ENCODE results near the gene GATAD2A.
"Not testable (repeated sequence)": the region's sequence is repeated elsewhere in the genome, so short reads cannot be mapped to it uniquely, and the experiment has no call there.

Gene GATAD2A

DNA sequence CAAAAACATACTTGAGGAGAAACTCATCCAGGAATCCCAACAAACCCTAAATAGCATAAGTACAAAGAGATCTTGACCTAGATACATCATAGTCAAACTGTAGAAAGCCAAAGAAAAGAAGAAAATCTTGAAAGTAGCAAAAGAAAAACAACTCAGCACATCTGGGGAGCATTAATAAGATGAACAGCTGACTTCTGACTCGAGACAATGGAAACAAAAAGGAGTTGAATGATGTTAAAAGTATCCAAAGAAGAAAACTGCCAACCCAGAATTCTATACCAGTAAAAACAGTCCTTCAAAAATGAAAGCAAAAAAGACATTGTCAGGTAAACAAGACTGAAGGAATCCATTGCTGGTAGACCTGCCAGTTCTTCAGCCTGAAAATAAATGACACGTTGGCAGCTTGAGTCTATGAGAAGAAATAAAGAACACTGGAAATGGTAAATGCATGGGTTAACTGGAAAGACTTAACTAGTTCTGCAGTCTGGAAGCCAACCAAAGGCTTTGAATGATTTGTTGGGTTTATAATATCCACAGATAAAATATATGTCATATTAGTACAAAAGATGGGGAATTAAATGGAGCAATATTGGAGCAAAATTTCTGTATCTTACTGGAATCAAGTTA, 63.1 kb downstream of the GATAD2A start:
- DNase-seq: no peak

DNA sequence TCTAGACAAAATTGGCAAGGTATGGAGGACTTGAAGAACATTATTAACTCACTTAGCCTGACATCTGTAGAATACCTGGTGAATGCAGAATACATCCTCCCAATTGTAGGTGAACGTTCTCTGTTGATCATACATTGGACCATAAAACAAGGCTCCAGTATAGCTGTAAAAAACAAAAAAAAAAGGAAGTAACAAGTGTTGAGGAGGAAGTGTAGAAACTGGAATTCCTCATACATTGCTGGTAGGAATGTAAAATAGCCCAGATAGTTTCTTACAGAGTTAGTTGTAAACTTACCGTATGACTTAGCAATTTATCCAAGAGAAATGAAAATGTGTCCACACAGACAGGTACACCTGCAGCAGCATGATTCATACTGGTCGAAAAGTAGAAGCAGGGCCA, 65.1 kb downstream of the GATAD2A start:
- no peak for DNase-seq

- no peak for DNase-seq
These were observed 66.2 kb downstream of the GATAD2A start for GRCh38 chr19:19471682-19472081.

DNA sequence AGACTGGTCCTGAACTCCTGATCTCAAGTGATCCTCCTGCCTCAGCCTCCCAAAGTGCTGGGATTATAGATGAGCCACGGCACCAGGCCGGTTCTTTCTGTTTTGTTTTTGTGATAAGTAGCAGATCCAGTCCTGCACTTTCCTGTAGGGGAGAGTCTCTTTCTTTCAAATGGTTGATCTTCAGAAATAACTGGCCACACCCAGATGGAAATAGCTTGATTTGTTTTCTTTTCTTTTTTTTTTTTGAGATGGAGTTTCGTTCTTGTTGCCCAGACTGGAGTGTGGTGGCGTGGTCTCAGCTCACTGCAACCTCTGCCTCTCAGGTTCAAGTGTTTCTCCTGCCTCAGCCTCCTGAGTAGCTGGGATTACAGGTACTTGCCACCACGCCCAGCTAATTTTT, 66.6 kb downstream of the GATAD2A start:
- not testable (repeated sequence) for DNase-seq

DNA sequence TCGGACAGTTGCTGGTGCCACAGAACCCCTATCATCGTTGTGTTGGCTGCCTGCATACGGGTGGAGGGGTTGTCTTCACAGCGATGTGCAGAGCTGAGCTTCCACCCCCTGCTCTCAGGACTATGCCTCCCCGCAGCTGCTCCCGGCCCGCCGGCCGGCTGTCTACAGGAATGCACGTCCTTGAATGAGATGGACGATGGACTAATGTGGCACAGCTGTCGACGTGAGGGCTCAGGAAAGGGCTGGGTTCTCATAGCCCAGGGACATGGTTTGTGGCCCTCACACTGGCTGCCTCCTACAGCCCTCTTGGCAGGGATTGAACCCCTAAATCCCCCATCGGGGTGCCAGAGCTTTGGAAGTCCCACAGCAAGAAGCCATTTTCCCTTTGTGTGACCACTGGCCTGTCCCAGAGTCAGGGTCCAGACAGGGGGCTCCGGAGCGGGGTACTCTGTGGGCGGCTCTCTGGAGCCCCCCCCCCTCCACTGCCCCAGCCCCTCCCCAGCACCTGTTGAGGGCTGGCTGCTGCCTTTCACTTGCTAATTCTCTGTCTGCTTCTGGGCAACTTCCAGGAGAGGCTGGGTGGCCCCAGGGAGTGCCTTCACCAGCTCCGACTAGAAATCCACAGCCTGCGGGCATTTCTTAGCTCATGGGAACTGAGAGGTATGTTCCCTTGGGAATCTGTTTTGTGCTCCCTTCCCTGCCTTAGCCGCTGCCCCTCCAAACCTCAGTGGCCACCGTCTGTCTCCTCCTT, 69.7 kb downstream of the GATAD2A start:
- DNase-seq: no peak

DNA sequence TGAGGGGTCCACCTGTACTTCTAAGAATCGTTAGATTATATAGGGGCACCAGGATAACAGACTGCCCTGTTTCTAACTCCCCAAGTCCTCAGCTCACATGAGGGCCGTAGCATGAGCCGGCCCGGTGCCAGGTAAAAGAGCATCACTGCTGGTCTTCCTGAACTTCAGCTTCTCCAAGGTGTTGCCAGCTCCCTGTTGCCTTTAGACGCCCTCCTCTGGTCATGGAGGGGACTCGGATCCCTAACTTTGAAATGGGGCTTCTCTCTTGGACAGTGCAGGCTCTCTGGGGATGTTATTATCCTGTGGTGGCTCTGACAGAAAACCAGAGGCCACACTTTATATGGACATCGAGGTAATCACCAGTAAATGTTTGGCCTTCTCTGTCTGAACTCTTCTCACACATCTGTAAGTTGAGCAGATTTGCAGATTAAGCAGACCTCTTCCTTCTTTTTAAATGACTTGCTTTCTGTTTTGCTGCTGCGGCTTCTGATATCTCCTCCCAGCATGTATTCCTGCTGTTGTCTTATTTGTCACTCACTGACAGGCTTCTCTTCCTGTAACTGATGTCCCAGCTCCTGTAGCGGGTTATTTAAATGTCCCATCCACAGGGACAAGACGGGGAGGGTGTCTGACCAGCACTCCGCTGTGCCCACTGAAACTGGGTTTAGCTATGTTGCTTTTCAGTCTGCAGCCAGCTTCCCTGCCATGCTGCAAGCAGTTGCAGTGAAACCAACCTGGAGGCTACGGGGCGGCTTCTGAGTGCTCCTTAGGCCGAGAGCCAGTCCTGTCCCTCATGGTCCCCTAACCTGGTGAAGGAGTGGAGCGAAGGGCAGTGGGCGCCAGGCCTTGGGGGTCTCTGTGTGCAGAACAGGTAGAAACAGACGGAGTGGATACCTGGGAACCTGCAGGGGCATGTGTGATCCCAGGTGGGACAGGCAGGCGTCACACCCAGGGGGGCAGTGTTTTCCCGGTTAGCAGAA, 70.7 kb downstream of the GATAD2A start:
- no peak for DNase-seq

DNA sequence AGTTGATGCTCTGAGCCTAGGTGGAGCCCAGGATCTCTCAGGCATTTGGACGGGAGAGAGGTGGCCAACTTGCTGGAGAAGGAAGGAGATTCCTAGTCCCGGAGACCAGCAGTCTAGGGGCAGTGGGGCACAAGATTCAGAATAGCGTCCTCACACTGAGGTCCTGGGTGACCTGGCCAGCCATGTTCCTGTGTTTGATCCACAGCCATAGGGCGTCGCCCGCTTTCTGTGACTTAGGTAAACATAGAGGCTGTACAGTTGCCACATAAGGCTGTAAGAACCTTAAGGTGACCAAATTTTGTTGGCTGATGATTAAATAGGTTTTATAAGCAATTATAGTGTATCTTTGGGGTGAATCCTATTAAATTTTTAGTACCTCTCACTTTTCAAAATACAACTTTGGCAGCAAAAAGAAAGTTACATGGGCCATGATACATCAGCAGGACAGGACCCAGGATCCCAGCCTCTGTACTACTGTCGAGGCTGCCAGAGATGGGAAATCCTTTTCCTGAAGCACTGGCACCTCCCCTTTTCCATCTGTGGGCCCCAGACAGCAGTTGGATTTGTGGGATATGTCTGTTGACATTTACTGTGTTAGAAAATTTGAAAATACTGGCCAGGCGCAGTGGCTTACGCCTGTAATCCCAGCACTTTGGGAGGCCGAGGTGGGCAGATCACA, 72.4 kb downstream of the GATAD2A start:
- no peak for DNase-seq

DNA sequence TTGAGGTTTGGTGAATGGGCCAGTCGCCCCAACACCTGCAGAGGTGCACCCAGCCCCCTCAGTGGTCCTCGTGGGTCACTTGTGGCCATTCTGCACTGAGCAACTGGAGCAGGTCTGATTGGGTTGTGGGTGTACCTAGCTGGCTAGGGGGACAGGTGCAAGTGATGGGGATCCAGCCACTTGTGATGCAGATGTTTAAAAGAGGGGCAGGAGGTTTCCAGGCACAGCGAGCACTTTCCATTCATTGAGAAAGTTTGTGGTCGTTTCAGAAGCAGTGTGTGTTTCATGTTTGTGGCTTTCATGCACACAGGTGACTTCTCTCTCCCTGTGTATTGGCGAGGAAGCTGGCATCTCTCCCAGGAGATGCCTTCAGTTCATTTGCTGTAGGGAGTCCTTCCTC, 75.2 kb downstream of the GATAD2A start:
- no peak for DNase-seq

DNA sequence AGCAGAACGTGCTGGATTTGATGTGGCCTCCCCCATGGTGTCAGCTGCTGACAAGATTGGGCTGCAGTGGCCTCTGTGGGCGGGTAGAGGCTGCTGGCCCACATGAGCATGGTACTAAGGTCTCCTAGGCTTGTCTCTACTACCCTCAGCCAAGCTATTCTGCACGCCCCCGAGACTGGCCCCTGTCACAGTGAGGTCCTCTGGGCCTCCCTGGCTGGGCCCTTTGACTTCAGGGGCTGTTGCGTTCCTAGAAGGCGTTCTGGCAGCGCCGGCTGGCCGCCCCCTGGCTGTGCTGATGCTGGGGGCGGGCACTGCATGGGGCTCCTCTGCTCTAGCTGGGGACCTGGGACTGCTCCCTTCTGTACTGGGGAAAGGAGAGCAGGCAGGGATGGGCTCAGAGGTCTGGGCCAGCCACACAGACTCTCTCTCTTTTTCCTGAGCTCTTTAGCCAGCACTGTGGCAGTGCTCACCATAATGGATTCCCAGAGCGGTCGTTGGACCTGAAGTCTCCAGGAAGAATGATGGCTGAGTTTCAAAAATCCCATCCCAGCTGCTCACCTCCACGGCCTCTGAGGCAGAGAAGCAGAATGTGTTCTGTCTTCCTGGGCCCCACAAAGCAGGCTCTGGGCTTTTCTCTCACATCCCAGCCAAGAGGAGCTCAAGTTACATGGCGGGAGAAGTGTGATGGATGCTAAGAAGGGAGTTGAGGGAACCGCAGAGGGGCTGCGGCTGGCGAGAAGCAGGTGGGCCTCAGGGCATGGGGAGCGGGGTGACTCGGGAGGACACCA, 77.5 kb downstream of the GATAD2A start:
- peak; percentile 35 for DNase-seq

GRCh38 chr19:19485161-19485997, 79.9 kb downstream of the GATAD2A start:
- peak; percentile 54 for DNase-seq

GRCh38 chr19:19485998-19486290, 80.5 kb downstream of the GATAD2A start:
- no peak for DNase-seq

GRCh38 chr19:19486343-19487076, 81.0 kb downstream of the GATAD2A start:
- DNase-seq: no peak

DNA sequence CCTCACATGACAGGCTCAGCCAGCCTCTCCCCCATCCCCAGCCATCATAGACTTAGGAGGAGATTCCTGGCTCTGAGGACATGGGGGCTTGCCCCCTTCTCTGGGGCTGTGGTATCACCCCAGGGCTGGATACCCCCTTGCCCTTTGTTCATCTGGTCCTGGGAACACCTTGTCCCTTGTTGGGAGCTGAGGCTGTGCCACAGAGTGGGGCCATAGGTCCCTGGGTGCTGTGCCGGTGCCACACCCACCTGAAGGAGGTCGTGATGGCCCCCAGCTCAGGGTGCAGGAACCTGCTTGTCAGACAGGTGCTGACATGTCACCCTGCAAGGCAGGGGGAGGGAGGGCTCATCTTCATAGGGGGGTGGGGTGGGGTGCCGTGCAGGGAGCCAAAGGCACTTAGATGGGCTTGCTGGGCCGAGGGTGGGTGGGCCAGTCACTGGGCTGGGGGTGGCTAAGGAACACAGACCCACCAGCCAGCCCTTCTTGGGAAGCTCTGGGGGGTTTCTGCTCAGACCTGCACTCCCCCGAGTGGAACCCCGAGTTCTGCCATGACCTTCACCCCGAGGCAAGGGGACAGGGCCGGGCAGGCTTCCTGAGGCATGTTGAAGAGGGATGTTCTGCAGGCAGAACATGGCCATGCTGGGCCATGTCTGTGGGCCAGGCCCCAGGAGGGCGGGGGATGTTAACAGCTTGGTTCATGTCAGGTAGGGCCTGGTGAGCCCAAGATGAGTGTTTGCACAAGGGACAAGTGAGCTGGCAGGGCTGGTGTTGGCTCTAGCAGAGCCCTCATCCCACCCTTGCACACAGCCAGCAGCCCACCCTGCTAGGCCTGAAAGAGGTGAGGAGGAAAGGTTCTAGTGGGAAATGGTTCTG, 81.8 kb downstream of the GATAD2A start:
- no peak for DNase-seq

- DNase-seq: no peak
These were observed 82.7 kb downstream of the GATAD2A start for GRCh38 chr19:19487950-19488874.

- peak; percentile 97 for DNase-seq
These were observed 83.6 kb downstream of the GATAD2A start for GRCh38 chr19:19488875-19489690.

DNA sequence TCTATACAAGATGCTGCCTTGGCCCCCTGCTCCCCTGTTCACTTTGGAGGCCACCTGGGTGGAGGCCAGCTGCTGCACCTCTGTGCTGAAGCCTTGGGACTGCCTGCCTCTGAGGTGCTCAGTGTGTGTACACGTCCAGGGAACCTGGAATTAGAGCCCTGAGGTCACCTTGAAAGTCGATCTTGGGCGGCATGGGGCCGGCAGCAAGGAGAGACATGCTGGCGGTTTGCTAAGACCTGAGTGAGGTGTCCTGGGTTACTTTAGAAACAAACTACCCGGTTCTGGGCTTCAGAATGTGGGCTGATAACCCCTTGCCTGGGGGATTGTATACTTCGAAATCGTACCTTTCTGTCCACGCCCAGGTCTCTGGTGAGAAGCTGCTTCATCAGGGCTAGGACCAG, 84.3 kb downstream of the GATAD2A start:
- no peak for DNase-seq

Data from fibroblast of skin of abdomen (primary cell).